CD4-positive, alpha-beta T cell treated with Interleukin-12 subunit alpha and Interleukin-12 subunit beta, for 1 hour (primary cell): Measurements from ENCODE around the gene DCAF4.
"Not testable (repeated sequence)": the region's sequence is repeated elsewhere in the genome, so short reads cannot be mapped to it uniquely, and the experiment has no call there.

Experiments used
- DNase-seq: peaks from one replicate; pipeline ENCODE4 v3.0.0-alpha.2; 2020

DCAF4 gene

DNA sequence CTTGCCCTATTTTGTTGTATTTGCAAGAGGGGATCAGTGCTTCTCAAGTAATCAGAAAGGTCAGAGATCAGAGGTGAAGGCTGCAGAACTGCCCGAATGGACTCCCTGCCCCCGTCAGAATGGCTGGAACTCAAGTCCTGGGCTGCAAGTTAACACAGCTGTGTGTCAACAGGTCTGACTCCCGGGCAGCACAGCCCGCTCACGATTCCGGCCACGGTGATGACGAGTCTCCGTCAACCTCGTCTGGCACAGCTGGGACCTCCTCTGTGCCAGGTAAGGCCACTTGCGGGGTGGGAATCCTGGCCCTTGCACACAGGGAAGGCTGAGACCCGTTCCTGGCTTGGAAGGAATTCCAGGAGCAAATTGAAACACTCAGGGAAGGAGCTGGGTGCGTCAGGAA is 13.4 kb downstream of the DCAF4 start:
- no peak for DNase-seq

- no peak for DNase-seq
Measured at GRCh38 chr14:72941286-72941985, 15.2 kb downstream of the DCAF4 start.

- DNase-seq, result no peak
Measured at GRCh38 chr14:72942934-72943333, 16.7 kb downstream of the DCAF4 start.

- DNase-seq, result no peak
Measured at GRCh38 chr14:72943876-72944430, 17.7 kb downstream of the DCAF4 start.

GRCh38 chr14:72945356-72946027 is 19.2 kb downstream of the DCAF4 start:
- no peak for DNase-seq

DNA sequence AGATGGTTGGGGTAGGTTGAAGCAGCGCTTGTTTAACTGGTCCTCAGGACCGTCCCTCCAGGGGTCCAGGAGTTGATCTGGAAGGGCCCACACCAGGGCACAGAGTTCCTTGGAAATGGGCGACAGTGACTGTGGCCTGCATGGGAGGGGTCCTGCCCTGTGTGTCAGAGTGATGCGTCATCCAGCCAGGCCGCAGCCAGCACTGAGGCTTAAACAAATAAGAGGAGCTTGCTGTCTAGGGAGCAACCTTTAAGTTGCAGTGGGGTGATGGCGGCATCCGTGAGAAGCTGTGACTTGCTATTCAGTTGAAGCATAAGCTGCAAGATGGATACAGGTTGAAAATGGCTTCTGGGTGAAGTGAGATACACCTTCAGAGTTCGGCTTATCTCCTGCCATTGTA is 20.2 kb downstream of the DCAF4 start:
- no peak for DNase-seq

DNA sequence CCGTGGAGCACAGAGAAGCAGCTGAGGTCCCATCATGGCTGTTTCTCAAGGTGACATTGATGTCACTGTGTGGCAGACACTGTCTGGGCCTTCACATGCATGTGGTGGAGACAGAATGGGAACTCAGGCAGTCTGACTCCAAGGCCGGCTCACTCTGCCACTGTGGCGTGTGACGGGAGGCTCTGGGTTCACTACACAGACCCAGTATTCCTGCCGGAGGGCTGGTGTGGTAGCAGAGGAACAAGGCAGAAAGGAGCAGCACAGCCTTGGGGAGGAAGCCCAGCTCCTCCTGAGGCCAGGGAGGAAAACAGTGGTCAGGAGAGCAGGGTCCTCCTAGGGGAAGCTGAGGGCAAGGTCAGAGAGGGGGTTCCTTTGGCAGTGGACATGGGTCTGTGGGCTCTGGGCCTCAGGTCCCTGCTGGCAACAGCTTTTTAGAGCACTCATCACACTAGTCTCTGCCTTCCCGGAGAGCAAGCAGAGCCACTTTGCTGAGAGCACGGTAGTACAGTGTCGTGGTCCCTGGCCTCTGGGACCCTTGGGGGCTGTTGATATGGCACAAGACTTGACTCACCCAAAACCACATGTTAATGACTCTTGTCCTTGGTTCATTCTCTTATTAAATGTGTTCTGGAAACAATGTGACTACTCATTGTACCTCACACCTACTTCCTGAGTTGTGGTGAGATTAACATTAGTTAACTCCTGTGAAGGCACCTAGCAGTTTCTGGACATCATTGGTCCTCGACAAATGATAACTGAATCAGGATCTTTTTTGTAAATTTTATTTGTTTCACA is 21.3 kb downstream of the DCAF4 start:
- no peak for DNase-seq

DNA sequence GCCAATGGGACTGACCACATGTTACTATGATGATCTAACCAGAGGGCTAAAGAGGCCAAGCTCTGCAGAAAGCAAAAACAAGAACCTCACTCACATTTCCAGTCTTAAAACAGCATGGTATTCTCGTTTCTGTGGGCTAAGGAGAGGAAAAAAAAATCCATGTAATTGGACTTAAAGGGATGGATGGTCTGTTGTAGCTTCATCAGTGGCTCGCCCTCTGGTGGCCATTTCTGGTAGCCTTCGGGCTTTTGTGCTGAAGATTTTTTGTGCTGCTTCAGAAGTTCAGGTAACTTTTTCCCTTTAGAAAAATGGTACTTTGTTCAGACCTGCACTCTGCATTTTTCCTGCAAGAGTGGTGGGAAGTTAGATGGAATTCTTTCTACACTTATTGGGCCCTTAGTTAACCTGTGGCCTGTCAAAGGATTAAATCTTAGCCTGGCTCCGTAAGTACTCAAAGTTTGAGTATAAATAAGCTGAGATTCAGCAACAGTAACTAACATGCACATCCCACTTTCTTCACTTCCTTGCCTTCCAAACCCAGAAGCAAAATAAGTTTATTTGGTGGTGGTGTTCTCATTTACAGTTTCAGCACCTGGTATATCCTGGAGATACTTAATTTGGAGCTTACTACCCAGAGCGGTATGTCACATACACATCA is 22.3 kb downstream of the DCAF4 start:
- peak; percentile 58 for DNase-seq

- DNase-seq, result no peak
Measured at GRCh38 chr14:72952171-72952570, 25.9 kb downstream of the DCAF4 start.

- DNase-seq, result not testable (repeated sequence)
Measured at GRCh38 chr14:72956741-72957140, 30.5 kb downstream of the DCAF4 start.

DNA sequence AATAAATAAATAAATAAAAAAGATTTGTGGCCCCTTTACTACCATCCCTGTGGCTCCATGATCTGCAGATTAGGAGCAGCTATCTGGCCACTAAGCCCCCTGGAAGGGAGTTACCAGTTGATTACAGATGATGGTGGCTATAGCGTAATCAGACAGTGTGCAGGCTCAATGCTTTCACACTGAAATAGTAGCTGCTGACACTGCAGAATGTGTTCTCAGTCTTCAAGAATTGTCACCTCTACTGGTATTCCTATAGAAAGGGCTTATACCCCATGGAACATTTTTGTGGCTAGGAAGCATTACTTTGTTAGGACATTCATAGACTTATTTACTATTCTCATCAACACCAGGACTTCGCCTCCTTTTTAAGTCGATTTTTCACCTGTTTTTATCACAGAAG is 30.9 kb downstream of the DCAF4 start:
- no peak for DNase-seq

DNA sequence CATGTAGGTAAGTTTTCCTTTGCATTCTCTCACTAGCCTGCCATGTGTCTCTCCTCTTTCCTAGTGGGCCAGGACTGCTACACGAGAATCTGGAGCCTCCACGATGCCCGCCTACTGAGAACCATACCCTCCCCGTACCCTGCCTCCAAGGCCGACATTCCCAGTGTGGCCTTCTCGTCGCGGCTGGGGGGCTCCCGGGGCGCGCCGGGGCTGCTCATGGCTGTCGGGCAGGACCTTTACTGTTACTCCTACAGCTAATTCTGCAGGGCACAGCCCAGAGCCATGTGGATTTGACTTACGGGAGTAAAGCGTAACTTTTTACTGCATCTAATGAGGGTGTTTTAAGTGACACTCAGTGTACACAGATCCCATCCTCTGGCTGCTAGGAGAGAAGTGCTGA is 32.3 kb downstream of the DCAF4 start:
- DNase-seq, result no peak

GRCh38 chr14:72961016-72961415 is 34.8 kb downstream of the DCAF4 start:
- DNase-seq, result not testable (repeated sequence)

GRCh38 chr14:72961579-72962335 is 35.5 kb downstream of the DCAF4 start:
- DNase-seq, result no peak

DNA sequence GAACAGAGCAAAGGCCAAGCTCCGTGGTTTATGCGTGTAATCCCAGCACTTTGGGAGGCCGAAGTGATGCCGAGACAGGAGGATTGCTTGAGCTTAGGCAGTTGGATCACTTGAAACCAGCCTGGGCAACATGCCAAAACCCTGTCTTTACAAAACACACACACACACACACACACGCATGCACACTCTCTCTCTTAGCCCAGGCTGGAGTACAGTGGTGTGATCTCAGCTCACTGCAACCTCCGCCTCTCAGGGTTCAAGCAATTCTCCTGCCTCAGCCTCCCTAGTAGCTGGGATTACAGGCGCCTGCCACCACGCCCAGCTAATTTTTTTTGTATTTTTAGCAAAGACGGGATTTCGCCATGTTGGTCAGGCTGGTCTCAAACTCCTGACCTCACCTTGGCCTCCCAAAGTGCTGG is 36.1 kb downstream of the DCAF4 start:
- not testable (repeated sequence) for DNase-seq

GRCh38 chr14:72962829-72963312 is 36.6 kb downstream of the DCAF4 start:
- no peak for DNase-seq

DNA sequence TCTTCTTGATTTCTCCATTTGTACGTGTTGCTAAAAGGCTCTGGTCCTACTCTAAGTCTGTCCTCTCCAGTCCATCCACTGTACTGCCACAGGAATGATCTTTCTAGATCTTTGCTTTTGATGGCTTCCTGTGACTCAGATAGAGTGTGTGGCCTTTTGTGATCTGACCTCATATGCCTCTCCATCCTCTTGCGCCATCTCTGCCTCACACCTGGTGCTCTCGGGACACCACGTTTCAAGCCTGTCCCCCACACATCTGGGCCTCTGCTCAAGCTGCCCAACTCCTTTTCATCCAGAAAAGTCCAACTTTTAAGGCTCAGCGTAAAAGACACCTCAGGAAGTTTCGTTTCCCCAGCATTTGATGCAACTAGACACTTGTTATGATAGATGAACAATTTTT is 39.0 kb downstream of the DCAF4 start:
- DNase-seq, result no peak

- DNase-seq, result no peak
Measured at GRCh38 chr14:72966038-72966437, 39.8 kb downstream of the DCAF4 start.

- no peak for DNase-seq
Measured at GRCh38 chr14:72968316-72968715, 42.1 kb downstream of the DCAF4 start.

- no peak for DNase-seq
Measured at GRCh38 chr14:72970058-72970630, 43.9 kb downstream of the DCAF4 start.

- no peak for DNase-seq
Measured at GRCh38 chr14:72970824-72971434, 44.7 kb downstream of the DCAF4 start.
